HG03108 (cell line): ENCODE data around the gene DPF3.

Source experiments
- ATAC-seq: cut with Tn5 transposase; IDR thresholded peaks from one replicate; pipeline ENCODE4 v1.9.1; 2021; ENCODE audit warnings: moderate library complexity; ENCODE audit not compliant: unreplicated experiment

The DPF3 gene

DNA sequence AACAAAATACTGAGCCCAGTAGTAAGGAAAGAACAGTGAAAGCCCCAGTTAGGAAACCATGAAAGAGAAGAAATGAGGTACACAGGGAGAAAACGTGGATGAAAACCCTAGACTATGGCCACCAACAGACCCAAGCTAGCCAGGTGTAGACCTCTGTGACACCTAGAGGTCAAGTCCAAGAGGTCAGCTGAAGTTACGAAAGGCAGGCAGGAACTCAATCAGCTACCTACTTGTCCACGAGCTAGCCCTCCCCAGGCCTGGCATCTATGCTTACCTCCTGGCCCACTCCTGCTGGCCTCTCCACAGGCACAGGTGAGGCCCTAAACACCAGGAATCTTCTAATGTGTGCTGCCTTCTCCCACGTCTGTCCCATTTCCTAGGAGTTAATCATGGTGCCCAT lies 48.7 kb downstream of the DPF3 start:
- ATAC-seq: no peak

DNA sequence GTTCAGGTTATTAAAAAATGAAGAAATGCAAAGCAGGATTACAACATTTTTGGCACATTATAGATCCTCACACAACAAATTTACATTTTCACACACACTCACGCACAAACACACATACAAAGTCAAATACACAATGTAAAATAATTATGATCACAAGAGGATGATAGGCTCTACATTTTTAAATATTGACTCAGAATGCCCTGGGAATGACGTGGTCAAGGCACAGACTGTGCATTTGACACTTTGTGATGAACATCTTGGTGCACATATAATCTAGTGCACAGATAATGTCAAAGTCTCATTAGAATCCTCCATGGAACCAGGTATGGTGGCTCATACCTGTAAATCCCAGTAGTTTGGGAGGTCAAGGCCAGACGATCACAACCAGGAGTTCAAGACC lies 49.4 kb downstream of the DPF3 start:
- ATAC-seq: no peak

DNA sequence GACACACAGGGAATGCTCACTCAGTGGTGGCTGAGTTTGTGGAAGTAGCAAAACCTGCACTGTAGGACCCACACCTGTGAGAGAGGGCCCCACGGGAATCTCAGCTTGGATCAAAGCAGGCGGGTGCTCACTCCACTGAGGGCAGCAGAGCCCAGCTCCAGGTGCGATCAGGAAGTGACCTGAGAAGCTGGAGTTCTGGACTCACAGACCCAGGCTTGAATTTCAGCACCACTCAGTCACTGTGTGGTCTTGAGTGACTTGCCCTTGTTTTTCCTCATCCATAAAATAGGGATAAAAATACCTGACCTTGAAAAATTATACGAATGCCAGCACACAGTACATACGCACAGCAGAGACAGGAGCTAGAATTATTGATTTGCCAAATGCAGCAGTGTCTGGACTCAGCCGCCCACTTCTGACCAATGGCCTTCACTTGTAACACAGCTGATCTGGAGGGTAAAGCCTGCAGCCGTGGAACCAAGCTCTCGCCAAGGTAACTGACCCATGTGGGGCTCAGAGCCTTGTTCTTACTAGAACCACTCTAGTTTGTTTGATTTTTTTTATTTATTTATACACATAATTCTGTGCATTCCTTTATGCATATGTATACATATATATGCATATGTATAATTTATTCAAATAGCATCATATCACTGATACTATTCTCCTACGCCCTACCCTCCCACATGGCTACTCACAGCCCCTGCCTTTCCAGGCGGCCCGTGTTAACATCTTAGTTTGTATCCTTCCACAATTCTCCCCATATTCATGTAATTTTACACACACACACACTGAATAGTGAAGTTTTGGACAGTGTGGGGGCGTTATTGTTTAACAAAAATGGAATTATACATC lies 53.9 kb downstream of the DPF3 start:
- ATAC-seq: no peak

DNA sequence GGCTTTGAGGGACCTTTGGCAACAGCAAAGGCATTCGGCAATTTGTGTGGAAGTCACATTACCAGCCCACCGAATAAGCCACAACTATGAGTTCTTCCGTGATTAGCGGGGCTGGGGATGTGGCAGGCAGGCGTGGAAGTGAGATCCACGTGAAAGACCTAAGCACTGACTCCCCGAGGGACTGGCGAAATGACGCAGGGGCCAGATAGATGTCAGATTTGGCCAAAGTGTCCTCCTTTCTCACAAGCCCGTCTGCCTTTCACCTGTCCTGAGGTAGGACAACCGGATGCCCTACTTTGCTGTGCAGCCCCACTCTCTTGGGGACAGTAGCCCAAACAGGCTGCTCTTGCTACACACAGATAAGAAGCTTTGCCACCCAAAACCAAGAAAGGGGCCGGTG lies 54.5 kb downstream of the DPF3 start:
- no peak for ATAC-seq

DNA sequence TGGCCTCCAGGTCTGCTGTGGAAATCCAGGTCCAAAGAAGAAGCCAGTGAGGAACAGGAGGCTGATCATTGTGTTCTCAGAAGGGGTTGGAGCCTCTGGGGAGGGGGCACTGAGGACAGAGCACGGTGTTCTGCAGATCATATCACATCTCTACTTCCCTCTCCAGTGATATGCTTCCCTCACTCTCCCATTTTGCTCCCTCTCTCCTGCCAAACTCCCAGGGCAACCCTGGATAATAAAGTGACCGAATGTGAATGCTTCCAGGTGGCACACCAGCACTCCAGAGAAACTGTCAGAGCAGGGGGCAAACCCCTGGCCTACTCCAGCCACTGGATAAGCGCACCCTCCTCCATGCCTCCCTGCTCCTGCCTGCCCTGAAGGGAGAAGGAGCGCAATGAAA lies 57.8 kb downstream of the DPF3 start:
- ATAC-seq: no peak

DNA sequence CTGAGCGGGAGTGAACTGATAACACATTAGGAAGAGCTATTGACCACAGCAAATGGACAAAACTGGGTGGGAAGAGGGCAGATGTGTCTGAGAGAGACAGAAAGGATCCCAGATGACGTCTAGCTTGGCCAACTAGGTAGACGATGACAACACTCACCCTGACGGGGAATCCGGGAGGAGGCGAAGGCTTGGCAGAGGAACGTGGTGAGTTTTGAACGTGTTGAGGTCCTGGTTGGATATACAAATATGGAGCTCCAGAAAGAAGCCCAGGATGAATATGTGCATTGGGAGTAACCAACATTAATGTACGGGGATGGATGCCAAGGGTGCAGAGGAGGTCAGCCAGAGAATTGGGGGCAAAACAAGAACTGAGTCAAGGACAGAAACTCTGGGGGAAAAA lies 60.7 kb downstream of the DPF3 start:
- ATAC-seq: no peak

DNA sequence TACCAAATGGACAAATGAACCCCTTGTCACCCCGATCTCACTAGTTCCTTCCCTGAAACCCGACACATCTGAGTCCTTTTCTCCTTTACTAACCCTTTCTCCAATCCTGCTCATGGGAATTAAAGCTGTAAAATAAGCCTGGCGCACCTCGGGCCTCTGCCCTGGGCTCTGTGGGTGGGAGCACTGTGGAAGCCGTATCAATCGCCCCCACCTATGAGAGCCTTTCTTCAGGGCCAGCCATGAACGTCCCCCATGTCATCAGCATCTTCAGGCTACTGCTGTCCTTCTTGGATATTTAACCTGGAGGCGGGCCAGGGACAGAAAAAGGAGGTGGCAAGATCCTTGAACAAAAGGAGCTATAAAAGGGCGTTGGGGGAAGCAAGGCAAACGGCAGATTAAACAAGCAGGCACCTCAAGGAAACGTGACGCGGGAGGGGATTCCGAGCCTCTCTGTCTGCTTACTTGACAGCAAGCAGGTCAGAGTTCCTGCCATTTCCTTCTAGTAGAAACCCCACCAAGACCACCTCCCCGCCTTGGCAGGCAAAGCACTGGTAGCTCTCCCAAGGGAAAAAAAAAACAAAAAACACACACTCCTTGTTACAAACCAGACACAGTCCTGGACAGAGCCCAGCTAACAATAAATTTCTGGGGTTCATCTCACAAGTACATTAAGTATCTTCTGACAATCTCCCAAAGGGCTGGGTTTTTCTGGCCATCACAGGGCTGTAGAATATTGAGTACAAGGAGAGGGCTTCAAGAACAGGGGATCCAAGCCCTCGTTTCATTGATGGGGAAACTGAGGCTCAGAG lies 62.9 kb downstream of the DPF3 start:
- no peak for ATAC-seq

DNA sequence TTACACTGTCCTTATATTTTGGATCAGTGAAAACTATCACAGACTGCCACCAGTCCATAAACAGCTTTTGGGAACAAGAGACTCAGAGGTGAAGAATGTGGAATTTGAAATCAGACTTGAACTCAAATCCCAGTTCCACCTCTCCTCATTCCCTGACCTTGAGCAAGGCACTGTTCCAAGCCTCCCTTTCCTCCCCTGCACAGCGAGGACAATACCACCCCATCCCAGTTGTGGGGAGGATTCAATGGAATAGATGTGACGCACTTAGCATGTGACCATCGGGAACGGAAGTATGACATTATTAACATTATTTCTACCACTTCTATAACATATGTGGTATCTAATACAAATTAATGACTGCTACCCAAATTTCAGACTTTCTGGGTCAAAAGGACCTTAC lies 63.5 kb downstream of the DPF3 start:
- no peak for ATAC-seq

DNA sequence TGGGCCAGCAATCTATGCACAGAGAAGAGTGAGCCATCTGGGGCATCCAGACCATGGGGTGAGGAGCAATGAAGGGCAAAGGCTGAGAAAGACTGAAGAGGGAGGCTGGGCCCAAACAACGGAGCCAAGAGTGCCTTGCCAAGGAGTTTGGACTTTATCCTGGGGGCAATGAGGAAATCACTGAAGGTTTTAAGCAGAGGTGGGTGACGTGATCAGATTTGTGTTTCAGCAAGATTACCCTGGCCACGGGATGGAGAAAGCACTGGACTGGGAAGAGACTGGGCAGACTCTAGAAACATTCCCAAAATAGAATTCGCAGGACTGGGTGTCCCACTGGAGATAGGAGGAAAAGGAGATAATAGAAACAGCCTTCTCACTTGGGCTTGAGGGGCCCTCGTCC lies 65.3 kb downstream of the DPF3 start:
- ATAC-seq: no peak

DNA sequence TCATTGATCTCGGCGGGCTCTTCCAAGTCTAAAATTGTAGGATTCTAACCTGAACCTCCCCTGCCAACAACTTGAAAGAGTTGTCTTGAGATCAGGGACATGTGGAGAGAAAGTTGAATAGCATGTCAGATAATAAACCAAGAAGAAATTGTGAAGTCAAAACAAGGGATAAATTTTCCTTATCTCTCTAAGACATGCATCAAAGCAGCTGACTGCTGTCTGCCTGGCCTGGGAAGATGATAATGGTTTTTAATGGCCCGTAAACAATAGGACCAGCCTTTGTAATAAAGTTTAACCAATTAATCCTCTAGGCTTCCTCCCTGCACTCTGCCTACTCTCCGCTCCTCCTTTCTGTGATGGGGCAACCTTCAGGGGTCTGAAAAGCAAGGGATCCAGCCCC lies 67.9 kb downstream of the DPF3 start:
- no peak for ATAC-seq

DNA sequence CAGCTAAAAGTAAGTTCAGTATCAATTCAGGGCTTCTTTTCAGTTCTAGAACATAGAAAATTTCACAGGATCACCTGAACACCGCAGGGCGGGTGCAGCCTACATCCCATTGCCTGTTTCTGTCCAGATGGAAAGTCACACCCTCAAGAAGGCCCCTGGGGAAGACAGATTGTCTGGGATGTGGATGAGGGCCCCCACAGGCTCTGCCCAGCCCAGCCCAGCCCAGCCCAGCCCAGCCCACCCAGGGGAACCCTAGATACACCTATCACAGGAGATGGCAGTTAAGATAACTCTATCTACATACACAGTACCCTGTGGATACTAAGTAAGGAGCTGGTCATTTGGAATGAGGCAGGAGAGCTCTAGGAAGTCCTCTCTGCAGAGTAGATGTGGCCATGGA lies 68.4 kb downstream of the DPF3 start:
- no peak for ATAC-seq

DNA sequence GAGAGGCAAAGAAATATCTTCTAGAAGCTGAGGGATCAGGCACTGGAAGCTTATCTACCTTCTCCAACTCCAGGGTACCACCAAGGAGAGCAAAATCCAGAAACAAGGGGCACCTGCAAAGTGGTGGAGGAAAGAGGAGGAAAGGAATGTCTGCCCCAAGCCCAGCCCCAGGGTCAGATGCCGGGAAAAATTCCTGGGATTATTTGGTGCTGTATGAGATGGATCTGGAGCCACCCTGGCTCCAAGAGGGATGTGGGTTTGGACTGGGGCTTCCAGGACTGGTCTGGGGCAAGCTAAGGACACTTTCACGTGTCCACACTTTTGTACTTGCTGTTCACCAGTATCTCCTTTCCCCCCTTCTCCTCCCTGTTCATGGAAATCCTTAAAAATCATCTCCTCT lies 69.8 kb downstream of the DPF3 start:
- ATAC-seq: no peak

DNA sequence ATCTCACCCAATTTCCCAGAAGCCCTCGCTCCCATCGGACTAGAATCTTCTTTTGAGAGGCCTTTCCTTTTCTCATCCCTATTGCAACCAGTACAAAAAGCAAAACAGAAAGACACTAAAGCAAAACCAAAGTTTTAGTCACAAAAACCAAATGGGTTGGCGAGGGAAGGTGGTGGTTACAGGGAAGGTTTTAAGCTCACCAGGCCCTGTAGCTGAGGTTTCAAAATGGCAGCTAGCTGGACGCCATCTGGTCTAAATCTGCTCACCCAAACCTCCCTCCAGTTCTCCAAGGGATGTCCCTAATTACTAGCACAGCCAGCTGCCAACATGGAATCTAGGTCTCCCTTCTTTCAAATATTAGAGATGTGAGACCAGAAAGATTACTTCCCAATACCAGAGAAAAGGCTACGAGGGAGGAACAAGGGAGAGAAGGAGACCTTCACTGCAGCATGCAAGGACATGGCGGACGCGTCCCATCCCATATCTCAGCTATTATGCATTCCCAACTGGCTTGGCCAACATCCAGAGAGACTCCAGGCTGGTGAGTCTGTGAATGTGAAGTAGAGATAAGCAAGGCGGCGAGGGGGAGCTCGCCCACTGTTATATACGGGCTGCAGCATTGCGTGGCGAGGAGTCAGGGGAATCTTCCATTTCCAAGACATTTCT lies 70.8 kb downstream of the DPF3 start:
- ATAC-seq: no peak

DNA sequence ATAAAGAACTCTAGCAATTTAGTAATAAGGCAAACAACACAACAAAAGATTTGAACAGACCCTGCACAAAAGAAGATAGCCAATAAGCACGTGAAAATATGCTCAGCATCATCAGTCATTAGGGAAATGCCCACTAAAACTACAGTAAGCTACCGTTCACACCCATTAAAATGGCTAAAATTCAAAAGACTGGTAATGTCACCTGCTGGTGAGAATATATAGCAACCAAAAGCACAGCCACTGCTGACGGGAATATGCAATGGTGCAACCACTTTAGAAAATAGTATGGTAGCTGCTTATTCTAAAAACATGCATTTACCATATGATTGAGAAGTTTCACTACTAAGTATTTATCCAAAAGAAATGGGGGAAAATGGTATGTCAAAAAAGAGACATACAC lies 74.9 kb downstream of the DPF3 start:
- ATAC-seq: no peak

DNA sequence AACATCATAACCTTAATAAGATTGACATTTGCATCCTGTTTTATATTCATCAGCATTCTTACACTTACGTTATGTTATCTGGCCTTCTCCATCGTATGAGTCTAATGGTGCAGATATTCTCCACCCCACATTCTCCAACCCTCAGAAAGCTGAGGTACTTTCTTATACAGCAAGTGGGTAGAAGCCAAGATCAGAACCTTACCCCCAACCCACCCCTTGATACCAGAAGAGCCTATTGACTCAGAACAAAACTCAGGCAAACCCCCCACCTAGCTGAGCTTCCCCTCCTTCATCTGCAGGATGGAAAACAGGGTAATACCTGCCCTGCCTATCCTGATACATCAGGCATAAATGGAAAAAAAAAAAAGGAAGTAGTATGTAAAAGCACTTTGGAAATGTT lies 77.6 kb downstream of the DPF3 start:
- ATAC-seq: no peak

DNA sequence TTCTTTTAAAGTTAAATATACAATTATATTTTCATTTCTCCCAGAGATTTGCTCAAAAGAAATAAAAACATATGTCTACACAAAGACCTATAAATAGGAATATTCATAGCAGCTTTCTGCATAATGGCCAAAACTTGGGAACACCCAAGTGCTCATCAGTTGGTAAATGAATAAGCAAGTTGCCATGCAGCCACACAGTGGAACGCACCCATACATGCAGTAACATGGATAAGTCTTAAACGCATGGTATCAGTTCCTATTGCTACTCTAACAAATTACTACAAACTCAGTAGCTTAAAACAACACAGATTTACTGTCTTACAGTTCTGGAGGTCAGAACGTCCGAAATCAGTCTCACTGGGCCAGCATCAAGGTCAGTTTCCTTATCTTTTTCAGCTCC lies 78.5 kb downstream of the DPF3 start:
- ATAC-seq: no peak

DNA sequence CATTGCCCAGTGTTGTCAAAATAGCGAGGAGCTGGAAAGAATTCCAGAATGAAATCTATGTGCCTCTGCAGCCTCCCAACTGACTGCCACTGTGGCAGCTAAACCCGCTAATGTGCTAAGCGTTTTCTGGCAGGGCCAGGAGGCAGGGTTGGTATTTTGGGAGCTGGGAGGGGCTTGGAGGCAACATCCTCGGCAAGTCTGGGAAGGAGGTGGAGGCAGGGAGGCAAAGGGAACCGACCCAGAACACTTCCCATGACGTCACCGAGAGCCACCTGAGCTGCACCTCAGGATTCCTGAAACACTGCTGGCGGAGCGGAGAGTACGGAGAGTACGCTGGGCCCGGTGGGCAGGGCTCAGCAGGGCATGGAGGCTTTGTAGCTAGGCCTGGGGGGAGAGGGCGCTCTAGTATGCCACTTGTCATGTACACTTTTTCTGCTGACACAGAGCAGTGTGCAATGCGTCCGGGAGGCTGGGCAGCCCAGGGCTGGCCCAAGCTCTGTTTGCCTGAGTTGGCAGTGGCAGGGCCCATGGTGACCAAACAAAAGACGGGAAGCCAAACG lies 81.5 kb downstream of the DPF3 start:
- no peak for ATAC-seq

DNA sequence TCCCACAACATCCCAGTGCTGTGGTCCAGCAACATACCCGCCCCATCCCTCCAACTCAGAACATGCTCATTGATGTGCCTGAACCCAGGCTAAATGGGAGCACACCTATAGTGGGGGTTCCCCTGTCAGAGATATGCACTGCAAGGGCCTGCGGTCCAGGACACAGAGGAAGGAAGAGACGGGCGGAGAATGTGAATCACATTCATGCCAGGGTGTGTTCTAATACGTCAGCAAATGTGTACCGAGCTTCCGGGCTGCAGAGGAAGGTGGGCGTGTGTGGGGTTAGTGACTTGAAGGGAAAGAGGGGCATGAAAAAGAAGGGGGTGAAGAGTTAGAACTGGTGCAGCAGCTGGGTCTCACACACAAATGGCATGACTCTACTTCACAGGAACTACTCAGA lies 83.7 kb downstream of the DPF3 start:
- ATAC-seq: no peak

DNA sequence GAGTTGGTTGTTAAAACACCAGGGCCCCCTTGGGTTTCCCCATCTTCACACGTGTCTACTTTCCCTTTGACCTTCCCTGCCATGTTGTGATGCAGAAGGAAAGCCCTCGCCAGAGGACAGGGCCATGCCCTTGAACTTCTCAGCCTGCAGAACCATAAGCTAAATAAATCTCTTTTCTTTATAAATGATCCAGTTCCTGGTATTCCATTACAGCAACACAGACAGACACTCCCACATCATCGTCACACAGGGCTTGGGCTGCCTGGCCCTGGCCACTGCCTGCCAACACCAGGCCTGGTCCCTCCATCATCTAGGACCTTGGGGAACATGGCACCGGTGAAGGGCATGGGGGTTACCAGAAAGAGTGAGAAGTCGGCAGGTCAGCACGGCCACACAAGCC lies 84.8 kb downstream of the DPF3 start:
- ATAC-seq: no peak

DNA sequence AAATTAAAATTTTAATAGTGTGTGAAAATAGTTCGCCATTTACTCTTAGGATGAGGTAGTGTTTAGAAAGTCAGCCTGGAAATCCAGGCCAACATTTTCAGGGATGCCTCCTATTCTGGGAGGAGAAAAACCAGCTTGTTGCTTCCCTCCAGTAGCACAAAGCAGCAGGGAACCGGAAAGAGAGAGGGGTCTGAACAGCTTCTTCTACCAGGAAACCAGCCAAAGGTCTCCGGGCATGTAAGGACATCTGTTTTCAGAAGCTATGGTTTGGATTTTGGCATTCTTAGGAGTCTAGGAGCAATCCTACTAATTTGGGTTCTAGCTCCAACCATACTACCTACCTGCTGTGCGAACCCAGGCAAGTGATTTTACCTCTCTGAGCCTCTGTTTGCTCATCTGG lies 85.3 kb downstream of the DPF3 start:
- no peak for ATAC-seq

DNA sequence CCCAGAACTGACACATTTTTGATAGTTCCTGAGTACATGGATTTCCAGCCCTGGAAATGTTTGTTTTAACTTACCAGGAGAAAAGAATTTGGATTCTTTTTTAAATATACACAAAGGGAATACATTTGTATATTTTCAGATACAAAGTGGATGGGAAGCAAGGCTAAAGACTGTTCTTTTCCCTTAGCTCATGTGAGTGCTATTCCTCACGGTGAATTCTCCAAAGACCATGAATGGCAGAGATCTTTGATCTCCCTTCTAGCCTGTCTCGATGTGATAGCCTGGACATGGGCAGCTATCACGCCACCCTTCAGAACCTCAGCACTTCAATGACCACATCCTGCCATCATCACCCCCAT lies 91.3 kb downstream of the DPF3 start:
- ATAC-seq: no peak
